ENCODE data around the gene AP1S3.

DNA sequence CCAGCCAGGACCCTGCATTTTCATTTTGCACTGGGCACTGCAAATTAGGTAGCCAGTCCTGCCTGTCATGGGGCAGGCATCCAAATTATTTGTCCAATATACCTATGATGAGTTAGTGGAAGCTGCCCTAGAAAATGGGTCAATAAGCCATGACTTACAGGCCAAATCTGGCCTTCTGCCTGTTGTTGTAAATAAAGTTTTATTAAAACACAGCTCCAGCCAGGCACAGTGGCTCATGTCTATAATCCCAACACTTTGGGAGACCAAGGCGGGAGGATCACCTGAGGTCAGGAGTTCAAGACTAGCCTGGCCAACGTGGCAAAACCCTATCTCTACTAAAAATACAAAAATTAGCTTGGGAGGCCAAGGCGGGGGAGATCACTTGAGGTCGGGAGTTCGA is 8.3 kb downstream of the AP1S3 start:
- TF ChIP-seq, protein P1, sequence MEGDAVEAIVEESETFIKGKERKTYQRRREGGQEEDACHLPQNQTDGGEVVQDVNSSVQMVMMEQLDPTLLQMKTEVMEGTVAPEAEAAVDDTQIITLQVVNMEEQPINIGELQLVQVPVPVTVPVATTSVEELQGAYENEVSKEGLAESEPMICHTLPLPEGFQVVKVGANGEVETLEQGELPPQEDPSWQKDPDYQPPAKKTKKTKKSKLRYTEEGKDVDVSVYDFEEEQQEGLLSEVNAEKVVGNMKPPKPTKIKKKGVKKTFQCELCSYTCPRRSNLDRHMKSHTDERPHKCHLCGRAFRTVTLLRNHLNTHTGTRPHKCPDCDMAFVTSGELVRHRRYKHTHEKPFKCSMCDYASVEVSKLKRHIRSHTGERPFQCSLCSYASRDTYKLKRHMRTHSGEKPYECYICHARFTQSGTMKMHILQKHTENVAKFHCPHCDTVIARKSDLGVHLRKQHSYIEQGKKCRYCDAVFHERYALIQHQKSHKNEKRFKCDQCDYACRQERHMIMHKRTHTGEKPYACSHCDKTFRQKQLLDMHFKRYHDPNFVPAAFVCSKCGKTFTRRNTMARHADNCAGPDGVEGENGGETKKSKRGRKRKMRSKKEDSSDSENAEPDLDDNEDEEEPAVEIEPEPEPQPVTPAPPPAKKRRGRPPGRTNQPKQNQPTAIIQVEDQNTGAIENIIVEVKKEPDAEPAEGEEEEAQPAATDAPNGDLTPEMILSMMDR (conservative IDR thresholded peaks at IDR 0.05; ENCODE audit: low read depth, low read length) = no peak
- TF ChIP-seq EZH2 (IDR thresholded peaks at IDR 0.05; ENCODE audit: low read length, unreplicated experiment) (no peak), EZH2phosphoT487 (IDR thresholded peaks at IDR 0.05; ENCODE audit: borderline replicate concordance, low read length) (no peak)

Measured in PC-3 (cell line).